HG02798 (cell line): ENCODE results near the gene NOA1.
"Not testable (repeated sequence)": the region's sequence is repeated elsewhere in the genome, so short reads cannot be mapped to it uniquely, and the experiment has no call there.

Experiments used
- ATAC-seq: cut with Tn5 transposase; IDR thresholded peaks from one replicate; pipeline ENCODE4 v1.9.1; 2021; ENCODE audit warnings: mild to moderate bottlenecking; ENCODE audit not compliant: unreplicated experiment, poor library complexity

The NOA1 gene

GRCh38 chr4:56959100-56959499 is 18.3 kb downstream of the NOA1 start:
- ATAC-seq = no peak

GRCh38 chr4:56958111-56958517 is 19.3 kb downstream of the NOA1 start:
- no peak for ATAC-seq

- ATAC-seq = no peak
These were observed 23.5 kb downstream of the NOA1 start for GRCh38 chr4:56953680-56954520.

DNA sequence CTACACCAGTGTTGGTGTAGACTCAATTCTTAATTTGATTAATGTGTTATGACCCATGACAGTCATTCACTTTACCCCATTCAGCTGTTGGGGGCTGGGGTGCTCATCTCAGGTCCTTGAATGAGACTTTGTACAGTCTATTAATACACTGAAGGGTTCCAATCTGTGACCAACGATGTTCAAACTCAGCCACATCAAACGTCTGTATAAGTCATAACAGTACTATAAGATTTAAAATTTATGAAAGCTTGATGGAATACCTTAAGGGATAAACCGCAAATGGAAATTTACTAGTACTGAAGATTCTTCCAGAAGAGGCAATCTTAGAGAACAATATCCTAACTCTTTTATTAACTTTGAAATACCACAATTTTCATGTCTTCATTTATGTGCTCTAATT is 36.0 kb downstream of the NOA1 start:
- ATAC-seq = no peak

DNA sequence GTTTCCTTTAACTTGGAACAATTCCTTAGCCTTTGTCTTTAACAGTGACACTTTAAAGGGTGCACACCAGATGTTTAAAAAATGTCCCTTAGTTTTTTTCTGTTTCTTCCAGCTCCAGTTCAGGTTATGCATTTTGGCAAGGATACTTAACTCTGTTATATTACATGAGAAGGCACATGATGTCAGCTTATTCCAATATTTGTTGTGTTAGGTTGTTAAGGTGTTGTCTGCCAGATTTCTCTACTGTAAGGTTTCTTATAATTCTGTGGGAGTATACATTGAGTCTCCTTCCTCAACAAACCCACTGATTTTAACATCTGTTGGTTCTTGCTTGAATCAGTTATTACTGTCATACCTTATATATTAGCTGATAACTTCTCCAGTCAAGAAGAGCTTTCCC is 36.4 kb downstream of the NOA1 start:
- ATAC-seq = no peak

- ATAC-seq = no peak
These were observed 37.0 kb downstream of the NOA1 start for GRCh38 chr4:56940403-56940802.

GRCh38 chr4:56939826-56940225 is 37.6 kb downstream of the NOA1 start:
- ATAC-seq = not testable (repeated sequence)

- ATAC-seq = no peak
These were observed 40.1 kb downstream of the NOA1 start for GRCh38 chr4:56937262-56937661.

- ATAC-seq = no peak
These were observed 45.5 kb downstream of the NOA1 start for GRCh38 chr4:56931924-56932323.

DNA sequence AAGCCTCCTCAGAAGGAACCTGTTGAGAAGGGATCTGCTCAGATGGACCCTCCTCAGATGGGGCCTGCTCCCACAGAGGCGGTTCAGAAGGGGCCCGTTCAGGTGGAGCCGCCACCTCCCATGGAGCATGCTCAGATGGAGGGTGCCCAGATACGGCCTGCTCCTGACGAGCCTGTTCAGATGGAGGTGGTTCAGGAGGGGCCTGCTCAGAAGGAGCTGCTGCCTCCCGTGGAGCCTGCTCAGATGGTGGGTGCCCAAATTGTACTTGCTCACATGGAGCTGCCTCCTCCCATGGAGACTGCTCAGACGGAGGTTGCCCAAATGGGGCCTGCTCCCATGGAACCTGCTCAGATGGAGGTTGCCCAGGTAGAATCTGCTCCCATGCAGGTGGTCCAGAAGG is 46.8 kb downstream of the NOA1 start:
- no peak for ATAC-seq

GRCh38 chr4:56927196-56927595 is 50.2 kb downstream of the NOA1 start:
- no peak for ATAC-seq

- ATAC-seq = not testable (repeated sequence)
These were observed 62.4 kb downstream of the NOA1 start for GRCh38 chr4:56914977-56915376.

DNA sequence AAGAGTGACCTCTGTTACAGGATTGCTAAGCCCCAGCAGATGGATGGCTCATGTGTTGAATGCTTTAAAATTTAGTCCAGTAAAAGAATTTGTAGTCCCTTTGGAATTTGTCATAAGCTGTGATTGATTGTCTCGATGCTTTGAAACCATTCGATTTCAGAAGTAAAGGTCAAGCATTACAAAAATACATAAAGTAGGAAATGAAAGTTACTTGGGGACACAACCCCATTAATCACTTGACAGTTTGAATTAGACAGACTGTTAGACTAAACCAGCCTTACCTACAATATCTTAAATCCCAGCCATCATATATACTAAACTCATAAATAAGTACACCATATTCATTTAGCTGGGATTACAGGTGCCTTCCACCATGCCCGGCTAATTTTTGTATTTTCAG is 63.1 kb downstream of the NOA1 start:
- ATAC-seq = no peak
